Effector CD8-positive, alpha-beta T cell (primary cell): ENCODE results near the gene CACNA1C.

ENCODE experiments used
- DNase-seq: peaks from one replicate; lab custom pipeline; 2025; lab: John Stamatoyannopoulos, UW

CACNA1C gene

GRCh38 chr12:2343681-2344080 lies 290.9 kb downstream of the CACNA1C start:
- no peak for DNase-seq

GRCh38 chr12:2344476-2344875 lies 291.7 kb downstream of the CACNA1C start:
- DNase-seq: no peak

GRCh38 chr12:2344885-2345284 lies 292.1 kb downstream of the CACNA1C start:
- no peak for DNase-seq

- no peak for DNase-seq
Observed at GRCh38 chr12:2345902-2346301, 293.1 kb downstream of the CACNA1C start.

- no peak for DNase-seq
Observed at GRCh38 chr12:2346416-2346815, 293.6 kb downstream of the CACNA1C start.

GRCh38 chr12:2347137-2347843 lies 294.5 kb downstream of the CACNA1C start:
- no peak for DNase-seq

- no peak for DNase-seq
Observed at GRCh38 chr12:2347844-2348481, 295.2 kb downstream of the CACNA1C start.

- DNase-seq: no peak
Observed at GRCh38 chr12:2348482-2348852, 295.7 kb downstream of the CACNA1C start.

- DNase-seq: no peak
Observed at GRCh38 chr12:2351161-2351560, 298.4 kb downstream of the CACNA1C start.

- DNase-seq: no peak
Observed at GRCh38 chr12:2352203-2352602, 299.4 kb downstream of the CACNA1C start.

- DNase-seq: no peak
Observed at GRCh38 chr12:2353281-2353680, 300.5 kb downstream of the CACNA1C start.

- no peak for DNase-seq
Observed at GRCh38 chr12:2353691-2354090, 300.9 kb downstream of the CACNA1C start.

GRCh38 chr12:2354151-2354991 lies 301.6 kb downstream of the CACNA1C start:
- no peak for DNase-seq

- no peak for DNase-seq
Observed at GRCh38 chr12:2355198-2355597, 302.4 kb downstream of the CACNA1C start.

GRCh38 chr12:2355604-2356003 lies 302.8 kb downstream of the CACNA1C start:
- no peak for DNase-seq

GRCh38 chr12:2356601-2357125 lies 303.9 kb downstream of the CACNA1C start:
- no peak for DNase-seq

GRCh38 chr12:2358986-2359658 lies 306.3 kb downstream of the CACNA1C start:
- DNase-seq: no peak

GRCh38 chr12:2359725-2360629 lies 307.2 kb downstream of the CACNA1C start:
- no peak for DNase-seq

- no peak for DNase-seq
Observed at GRCh38 chr12:2360630-2361170, 307.9 kb downstream of the CACNA1C start.

GRCh38 chr12:2363836-2364609 lies 311.2 kb downstream of the CACNA1C start:
- DNase-seq: no peak
